Endodermal cell (in vitro differentiated cells): ENCODE results near the gene MRFAP1. TPM values are rescaled to one million over a fixed set of nuclear protein-coding genes. Genes with fewer than 3 reads are reported as not detected.

ENCODE experiments used
- DNase-seq: peaks from one replicate; pipeline ENCODE4 v3.0.0-alpha.2; 2017
- H3K27ac ChIP-seq: 2 replicates; pipeline ENCODE4 v1.5.1; 2013; ENCODE audit warnings: mild to moderate bottlenecking, low read depth, low read length, moderate library complexity
- H3K27me3 ChIP-seq: 2 replicates; pipeline ENCODE4 v1.6.1; 2013; ENCODE audit warnings: mild to moderate bottlenecking, low read length, moderate library complexity; ENCODE audit not compliant: insufficient read depth, control insufficient read depth, poor library complexity, severe bottlenecking
- H3K36me3 ChIP-seq: 2 replicates; pipeline ENCODE4 v1.7.0; 2013; ENCODE audit warnings: mild to moderate bottlenecking, low read length, moderate library complexity; ENCODE audit not compliant: control insufficient read depth, insufficient read depth
- H3K4me1 ChIP-seq: one replicate; pipeline ENCODE4 v1.7.0; 2013; ENCODE audit warnings: low read length; ENCODE audit not compliant: control insufficient read depth, insufficient read depth
- H3K4me3 ChIP-seq: 2 replicates; pipeline ENCODE4 v1.5.1; 2013; ENCODE audit warnings: mild to moderate bottlenecking, low read length, moderate library complexity
- H3K9ac ChIP-seq: 2 replicates; pipeline ENCODE4 v1.6.1; 2013; ENCODE audit warnings: mild to moderate bottlenecking, low read length, moderate library complexity; ENCODE audit not compliant: poor library complexity, severe bottlenecking; ENCODE audit errors: extremely low read depth
- H3K9me3 ChIP-seq: 2 replicates; pipeline ENCODE4 v1.6.1; 2013; ENCODE audit warnings: mild to moderate bottlenecking, low read length, moderate library complexity; ENCODE audit not compliant: control insufficient read depth
- H3K27ac Mint-ChIP-seq: 2 replicates; pipeline ENCODE4 v1.8.0; 2020; ENCODE audit warnings: mixed read lengths
- H3K27me3 Mint-ChIP-seq: 2 replicates; pipeline ENCODE4 v1.8.0; 2021; ENCODE audit warnings: mild to moderate bottlenecking, mixed read lengths; ENCODE audit not compliant: insufficient read depth
- H3K36me3 Mint-ChIP-seq: 2 replicates; pipeline ENCODE4 v1.8.0; 2020; ENCODE audit warnings: low read depth, mixed read lengths
- H3K4me1 Mint-ChIP-seq: 2 replicates; pipeline ENCODE4 v1.8.0; 2020; ENCODE audit warnings: mixed read lengths
- H3K4me3 Mint-ChIP-seq: 2 replicates; pipeline ENCODE4 v1.8.0; 2020; ENCODE audit warnings: mild to moderate bottlenecking, moderate library complexity, mixed read lengths
- H3K9me3 Mint-ChIP-seq: 2 replicates; pipeline ENCODE4 v1.8.0; 2020; ENCODE audit warnings: mild to moderate bottlenecking, mixed read lengths
- CTCF ChIP-seq: fragments of 200-600 bp; sonication (generic); conservative IDR thresholded peaks from 2 replicates; pipeline ENCODE4 v1.5.0; 2021; ENCODE audit warnings: antibody characterized with exemption, mild to moderate bottlenecking
- WGBS, 2 experiments: methylation state at CpG; one replicate each; pipeline versions ENCODE4 v1.1.5 to v1.1.7; 2013; ENCODE audit warnings: missing lambda C conversion rate in 2 of 2, mixed read lengths in 1 of 2; ENCODE audit not compliant: insufficient coverage in 1 of 2, insufficient read length in 1 of 2; 5-methylcytosine and 5-hydroxymethylcytosine counted together
- total RNA-seq, 2 donors: library from RNA; stranded (reverse); fragmentation: NEBNext Ultra II Directional in 1 of 2; extraction: Animal tissue kit (Norgen Biotek cat#: 25700) in 1 of 2; gene quantifications; 2 replicates in 1 of 2; 3 replicates in 1 of 2; pipeline ENCODE4 v1.2.1, GENCODE V29; 2021

MRFAP1 gene
- total RNA-seq, 2 donors from 2014 or later = 231 to 239 TPM

- no peak overlapping the region for H3K4me3 Mint-ChIP-seq
- H3K27me3 Mint-ChIP-seq = peaks cover 2% of the 10 kb centered on the region
- no peaks in the 10 kb centered on the region for H3K4me1 ChIP-seq
- no peak for TF ChIP-seq CTCF
- peaks cover 9% of the 10 kb centered on the region for H3K9me3 ChIP-seq
- WGBS, 2 experiments = 91 to 94% methylated on average over 8 to 10 of the region's 10 CpGs
- H3K4me3 ChIP-seq = no peak overlapping the region
- no peak for DNase-seq
- peaks cover 32% of the 10 kb centered on the region for H3K9me3 Mint-ChIP-seq
- H3K4me1 Mint-ChIP-seq = no peaks in the 10 kb centered on the region
- peaks cover 74% of the 10 kb centered on the region for H3K36me3 Mint-ChIP-seq
- H3K9ac ChIP-seq = no peak overlapping the region
- H3K27me3 ChIP-seq = no peaks in the 10 kb centered on the region
- H3K36me3 ChIP-seq = peaks cover 26% of the 10 kb centered on the region
- no peak overlapping the region for H3K27ac Mint-ChIP-seq
- H3K27ac ChIP-seq = no peak overlapping the region
Observed at GRCh38 chr4:6606465-6607235, 33.8 kb upstream of the MRFAP1 start.

GRCh38 chr4:6607368-6608055, 33.0 kb upstream of the MRFAP1 start:
- H3K4me1 Mint-ChIP-seq = no peaks in the 10 kb centered on the region

More at GRCh38 chr4:6607368-6608055, 33.0 kb upstream of the MRFAP1 start:
- WGBS, 2 experiments = 89 to 98% methylated on average over 13 of the region's 13 CpGs
- H3K27me3 Mint-ChIP-seq = peaks cover 2% of the 10 kb centered on the region
- H3K9me3 ChIP-seq = peaks cover 9% of the 10 kb centered on the region
- no peak overlapping the region for H3K27ac ChIP-seq
- H3K27ac Mint-ChIP-seq = no peak overlapping the region
- H3K36me3 Mint-ChIP-seq = peaks cover 72% of the 10 kb centered on the region
- TF ChIP-seq CTCF = no peak
- H3K4me3 Mint-ChIP-seq = no peak overlapping the region
- H3K9me3 Mint-ChIP-seq = peaks cover 28% of the 10 kb centered on the region
- no peak overlapping the region for H3K4me3 ChIP-seq
- H3K4me1 ChIP-seq = no peaks in the 10 kb centered on the region
- no peak overlapping the region for H3K9ac ChIP-seq
- no peak for DNase-seq
- H3K27me3 ChIP-seq = no peaks in the 10 kb centered on the region
- H3K36me3 ChIP-seq = peaks cover 24% of the 10 kb centered on the region
